Stimulated activated CD4-positive, alpha-beta T cell treated with anti-CD3 and anti-CD28 coated beads, Interleukin-1b, Interleukin-23, amount 100 ng/mL, for 1 hour (primary cell): ENCODE measurements around the gene SPRR4.

ENCODE experiments used
- DNase-seq, 2 donors: peaks; one replicate each; pipeline ENCODE4 v3.0.0-alpha.2; 2020; ENCODE audit warnings: low read depth in 2 of 2

The SPRR4 gene, protein sequence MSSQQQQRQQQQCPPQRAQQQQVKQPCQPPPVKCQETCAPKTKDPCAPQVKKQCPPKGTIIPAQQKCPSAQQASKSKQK

DNA sequence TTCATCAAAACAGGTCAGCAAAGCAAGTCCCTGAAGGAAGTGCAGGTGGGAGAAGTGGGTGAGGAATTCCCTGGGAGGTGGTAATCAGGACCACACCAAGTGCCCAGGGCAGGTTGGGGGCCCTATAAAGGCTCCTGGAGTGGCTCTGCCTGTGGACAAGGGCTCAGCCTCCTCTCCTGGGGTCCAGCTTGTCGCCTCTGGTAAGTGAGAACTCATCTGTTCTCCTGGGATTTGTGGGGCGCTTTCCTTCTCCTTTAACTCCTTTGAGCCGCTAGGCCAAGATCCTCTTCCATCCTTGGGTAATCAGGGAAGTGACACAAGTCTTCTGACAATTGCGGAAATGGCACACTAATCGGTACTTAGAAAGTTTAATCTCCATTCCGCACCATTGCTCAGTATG lies at the start of gene SPRR4:
Gene SPRR4 (plus strand): TSS at position 154 of the 400 bp plus-strand sequence. CDS start 1,243 bp downstream, outside the sequence.
- DNase-seq, result no peak

DNA sequence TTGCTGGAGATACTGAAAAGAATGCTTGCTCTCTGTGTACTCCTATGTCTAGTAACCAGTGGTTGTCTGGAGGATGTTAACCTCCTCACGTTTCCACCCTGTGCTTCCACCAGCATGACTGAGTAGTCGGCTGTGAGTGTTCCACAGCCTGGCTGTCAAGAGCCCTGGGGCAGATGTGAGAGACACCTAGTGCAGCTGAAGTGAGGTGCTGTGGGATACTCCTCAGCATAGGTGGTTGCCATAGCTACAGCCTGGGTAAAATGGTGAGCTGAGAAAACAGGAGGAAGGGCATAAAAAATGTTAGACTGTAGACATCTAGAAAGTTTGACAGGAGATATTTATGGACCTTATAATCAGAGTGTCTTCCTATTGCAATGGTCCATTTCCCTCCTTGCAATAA lies 46.3 kb upstream of the SPRR4 start:
- DNase-seq, result no peak

DNA sequence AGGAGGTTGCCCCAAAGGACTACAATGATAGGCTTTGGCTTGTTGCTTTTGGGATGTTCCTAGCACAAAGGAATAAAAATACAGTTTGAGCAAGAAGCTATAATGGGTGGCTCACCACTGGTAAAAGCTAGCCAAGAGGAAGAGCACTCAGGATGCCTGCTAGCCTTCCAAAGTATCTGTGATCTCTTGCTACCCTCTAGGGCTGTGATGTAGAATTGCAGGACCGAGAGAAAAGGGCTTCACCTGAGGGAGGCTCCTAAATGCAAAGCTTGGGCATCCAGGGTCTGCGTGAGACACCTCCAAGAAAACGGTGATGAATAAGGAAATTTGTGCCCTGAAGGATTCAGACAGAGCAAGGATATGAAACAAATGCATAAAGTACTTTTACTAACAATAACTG lies 44.4 kb upstream of the SPRR4 start:
- DNase-seq, result no peak

DNA sequence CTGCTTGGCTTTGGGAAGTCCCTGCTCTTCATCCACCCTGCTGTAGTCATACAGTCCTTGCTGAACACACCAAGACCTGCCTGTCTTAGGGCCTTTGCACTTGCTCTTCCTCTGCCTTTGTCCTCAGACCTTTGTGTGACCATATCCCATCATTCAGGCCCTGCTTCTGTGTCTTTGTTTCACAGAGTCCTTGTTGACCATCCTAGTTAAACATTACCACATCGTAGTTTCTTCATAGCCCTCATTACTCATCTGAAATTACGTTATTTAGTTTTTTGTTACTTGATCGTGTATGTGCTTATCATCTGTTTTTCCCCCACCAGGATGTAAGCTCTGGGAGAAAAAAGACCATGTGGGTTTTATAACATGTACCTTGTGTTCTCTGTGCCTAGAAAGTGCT lies 41.8 kb upstream of the SPRR4 start:
- DNase-seq, result no peak

DNA sequence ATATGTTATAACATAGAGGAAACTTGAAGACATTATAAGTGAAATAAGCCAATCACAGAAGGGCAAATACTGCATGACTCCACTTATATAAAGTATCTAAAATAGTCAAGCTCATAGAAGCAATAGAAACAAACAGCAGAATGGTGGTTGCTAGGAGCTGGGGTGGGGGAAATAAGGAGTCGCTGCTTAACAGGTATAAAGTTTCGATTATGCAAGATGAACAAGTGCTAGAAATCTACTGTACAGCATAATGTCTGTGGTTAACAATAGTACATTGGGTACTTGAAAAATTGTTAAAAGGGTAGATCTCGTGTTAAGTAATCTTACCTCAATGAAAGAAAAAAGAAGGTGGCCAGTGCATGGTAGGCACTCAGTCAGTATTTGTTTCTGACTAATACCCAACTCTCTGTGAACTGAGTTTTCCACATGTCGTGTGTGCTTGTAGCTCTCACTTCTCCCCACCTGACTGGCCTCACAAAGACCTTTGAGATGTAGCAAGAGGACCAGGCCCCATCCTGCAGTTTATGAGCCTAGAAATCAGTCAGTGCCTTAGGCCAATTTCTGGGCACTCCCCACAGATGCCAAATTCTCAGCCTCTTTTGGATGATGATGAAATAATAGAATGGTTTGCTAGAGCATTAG lies 38.2 kb upstream of the SPRR4 start:
- no peak for DNase-seq

DNA sequence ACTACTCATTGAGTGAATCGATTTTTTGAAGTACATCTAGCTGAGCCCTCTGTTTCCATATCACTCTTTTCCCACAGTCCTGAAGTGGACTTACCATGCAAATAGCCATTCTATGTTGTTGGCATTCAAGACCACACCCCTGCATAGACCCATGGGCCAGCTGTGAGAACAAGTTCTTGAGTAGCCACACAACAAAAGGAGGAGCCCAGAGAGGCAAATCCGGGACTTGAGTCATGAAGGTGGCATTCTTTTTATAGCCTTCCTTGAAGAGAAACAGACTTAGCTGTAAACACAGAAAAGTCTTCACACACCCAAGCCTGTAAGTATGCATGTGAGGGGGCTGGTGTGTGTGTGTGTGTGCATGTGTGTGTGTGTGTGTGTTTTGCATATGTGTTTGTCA lies 37.3 kb upstream of the SPRR4 start:
- DNase-seq, result no peak

DNA sequence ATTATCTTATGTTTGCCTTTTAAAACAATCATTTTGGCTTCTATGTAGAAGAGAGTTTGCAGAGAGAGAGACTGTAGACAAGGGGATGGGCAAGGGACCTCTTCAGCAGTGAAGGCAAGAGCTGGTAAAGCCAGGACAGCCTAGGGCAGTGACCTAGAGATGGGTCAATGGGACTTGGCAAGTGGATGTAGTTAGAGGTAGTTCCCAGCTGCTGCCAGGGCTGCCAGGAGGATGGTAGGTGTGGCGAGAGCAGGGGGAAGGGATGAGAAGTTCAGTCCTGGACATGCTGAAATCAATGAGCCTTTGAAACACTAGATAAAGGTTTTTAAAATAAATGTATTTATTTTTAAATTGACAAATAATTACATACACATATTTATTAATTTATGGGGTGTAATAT lies 29.8 kb upstream of the SPRR4 start:
- no peak for DNase-seq

DNA sequence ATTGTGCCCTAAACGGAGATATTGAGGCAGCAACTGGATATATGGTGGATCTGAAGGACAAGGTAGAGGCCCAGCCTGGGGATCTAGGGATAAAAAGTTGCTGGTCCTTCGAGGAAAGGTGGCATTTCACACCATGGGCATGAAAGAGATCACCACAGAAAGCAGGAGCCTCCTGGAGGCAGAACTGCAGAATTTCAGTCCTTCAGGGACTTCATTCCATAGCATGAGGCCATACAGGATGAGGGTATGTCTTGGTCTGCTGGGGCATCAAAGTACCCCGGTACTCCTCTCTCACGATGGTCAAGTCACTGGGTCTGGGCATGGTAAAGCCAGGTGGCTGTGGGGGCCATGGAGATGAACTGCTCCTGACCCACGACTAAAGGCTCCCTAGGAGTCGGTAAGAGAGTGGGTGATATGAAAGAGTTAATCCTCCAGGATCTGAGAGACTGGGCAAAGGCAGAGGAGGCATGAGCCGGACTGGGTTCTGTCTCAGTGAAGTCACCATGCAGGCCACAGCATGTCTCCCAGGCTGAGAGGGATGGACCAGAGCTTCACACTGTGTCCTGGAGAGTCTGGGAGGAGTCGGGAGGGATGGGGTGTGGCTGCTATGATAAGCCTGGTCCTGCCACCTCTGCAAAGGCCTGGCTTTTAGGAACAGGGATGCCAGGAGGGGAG lies 29.3 kb upstream of the SPRR4 start:
- DNase-seq, result no peak

DNA sequence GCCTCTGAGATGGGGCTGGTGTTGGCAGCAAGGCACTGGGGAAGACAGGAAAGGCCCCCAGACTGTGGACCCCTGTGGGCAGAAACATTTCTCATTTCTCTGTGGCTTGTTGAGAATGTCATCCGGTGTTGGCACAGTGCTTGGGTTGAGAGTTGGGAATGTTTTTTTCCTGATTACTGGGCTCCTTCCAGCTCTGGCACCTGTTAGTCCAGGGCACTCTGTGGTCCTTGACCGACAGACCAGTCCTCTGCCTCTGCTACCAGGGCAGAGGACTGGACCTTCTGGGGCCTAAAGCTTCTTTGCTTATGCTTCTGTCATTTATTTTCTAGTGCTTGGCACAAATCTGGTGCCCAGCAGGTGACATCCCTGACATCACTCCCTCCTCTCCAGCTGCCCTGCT lies 28.3 kb upstream of the SPRR4 start:
- no peak for DNase-seq

DNA sequence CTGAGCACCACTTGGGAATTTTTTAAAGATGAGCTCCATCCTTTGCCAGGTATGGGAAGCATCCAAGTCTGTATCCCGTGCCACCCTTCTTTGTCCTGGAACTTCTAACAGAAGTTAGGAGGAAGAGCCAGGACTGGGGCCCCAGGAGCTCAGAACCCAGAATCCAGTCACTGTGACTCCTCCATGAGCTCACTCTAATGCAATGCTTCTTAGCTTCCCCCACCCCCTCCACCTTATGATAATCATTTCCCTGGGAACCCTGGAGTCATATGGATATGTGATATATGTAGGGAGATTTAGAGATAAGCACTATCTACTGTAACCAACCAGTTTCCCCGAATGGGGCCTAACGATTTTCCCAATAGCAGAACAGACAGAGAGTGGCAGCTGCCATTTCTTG lies 24.2 kb upstream of the SPRR4 start:
- DNase-seq, result no peak

DNA sequence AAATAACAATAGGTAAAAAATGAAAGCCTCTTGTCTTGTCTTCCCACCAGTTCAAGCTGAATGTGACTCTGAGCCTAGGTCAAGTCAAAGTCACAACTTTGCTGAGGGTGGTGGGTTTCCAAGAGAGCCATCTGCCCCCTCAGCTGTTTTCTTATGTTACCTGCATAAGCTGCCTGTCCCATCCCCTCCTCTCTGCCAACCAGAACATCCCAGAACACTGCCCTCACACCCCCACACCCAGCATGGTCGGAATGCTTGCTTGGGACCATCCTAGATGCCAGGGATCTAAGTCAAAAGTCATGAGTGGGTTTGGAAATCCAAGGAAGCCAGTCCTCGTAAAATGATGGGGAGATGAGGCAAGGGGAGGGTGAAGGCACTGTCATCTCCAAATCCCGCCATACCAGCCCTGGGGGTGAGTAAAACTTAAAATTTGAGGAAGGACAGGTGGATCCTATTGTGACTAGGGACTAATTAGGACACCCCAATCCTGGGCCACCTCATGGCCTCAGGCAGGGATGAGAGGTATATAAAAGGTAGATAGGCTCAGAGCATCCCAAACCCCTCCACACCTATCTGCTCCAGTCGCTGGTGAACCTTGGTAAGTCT lies 23.7 kb upstream of the SPRR4 start, which contains the start of gene SPRR5:
Gene SPRR5 (plus strand): TSS at position 556 of the 606 bp plus-strand sequence. CDS start 1,349 bp downstream, outside the sequence.
- no peak for DNase-seq

DNA sequence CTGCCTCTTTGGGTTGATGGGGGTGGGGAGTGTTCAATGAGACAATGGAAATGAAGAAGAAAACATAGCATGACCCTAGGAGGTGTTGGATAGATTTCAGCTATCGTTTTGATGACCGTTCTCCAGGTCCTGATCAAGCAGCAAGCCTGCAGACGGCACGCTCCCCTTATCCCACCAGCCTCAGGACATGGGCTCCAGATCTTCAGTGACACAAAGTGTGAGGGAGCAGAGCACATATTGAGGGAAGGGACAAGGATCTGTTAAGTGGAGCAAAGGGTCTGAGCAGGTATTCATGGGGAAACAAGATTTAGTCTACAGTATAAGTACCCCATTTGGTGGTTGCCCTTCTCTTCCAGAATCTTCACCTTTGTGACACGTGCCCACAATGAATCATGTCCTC lies 18.7 kb upstream of the SPRR4 start:
- no peak for DNase-seq

DNA sequence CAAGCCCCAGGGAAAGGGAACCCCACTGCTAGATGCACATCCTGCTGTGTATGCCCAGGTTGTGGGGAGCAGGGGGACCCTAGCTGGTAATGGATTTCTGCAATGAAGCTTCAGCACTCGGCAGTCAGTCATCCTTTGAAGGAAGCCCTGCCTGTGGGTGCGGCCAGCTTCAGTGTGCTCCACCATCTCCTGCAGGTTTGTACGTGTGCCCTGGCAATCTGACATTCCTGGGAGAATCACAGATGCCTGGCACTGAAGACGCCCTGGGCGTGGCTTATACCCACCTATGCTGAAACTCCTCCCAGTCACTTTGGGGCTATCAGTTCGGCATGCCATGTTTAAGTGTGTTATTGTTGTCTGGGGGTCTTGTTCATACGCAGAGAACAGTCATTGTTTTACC lies 16.7 kb upstream of the SPRR4 start:
- DNase-seq, result no peak

DNA sequence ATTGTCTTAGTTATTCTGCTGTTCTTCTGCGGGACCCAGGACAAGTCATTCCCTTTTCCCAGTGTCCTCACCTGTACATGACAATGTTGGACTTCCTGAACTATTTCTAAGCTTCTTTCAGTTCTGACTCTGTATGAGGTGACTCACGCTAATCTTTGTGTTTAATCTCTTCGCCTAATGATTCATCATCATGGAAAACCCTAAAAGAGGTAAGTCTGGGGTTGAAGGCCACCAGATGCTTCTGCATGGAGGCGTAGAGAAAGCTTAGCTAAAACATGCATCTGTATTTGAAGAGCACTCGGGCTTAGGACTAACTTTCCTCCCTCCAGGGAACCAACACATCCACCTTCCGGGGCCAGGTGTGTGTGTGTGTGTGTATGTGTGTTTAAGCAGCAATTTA lies 16.0 kb upstream of the SPRR4 start:
- DNase-seq, result no peak

DNA sequence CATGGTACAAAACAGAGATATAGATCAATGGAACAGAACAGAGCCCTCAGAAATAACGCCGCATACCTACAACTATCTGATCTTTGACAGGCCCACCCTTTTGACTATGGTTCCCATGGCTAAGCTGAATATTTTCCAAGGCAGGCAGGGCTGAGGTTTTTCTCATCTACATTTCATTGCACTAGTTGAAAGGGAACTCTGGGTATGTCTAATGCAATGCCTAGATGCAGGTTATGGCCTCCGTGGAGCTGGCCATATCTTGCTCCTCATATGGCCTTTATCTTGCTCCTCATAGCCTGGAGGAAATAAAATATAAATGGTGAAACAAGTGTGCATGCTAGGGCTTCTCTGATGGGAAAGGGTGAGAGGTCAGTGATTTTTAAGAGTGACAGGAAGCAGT lies 12.9 kb upstream of the SPRR4 start:
- no peak for DNase-seq

DNA sequence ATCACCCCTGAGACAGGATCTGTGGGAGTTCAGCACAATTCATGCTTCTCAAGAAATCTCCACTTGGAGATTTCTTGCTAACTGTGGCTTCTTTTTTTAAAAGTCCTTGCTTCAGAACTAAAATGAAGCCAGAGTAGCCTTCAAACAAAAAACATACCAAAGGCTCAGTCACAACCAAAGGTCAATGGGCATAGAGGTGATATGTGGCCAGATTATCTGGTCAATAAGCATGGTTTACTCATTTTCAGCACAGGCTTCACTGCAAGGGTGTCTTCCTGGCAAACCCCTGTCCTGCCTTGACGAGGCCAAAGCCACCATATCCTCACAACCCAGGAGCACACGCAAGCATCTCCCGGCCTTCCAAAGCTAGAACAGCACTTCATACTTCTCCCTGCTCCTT lies 11.2 kb upstream of the SPRR4 start:
- no peak for DNase-seq

DNA sequence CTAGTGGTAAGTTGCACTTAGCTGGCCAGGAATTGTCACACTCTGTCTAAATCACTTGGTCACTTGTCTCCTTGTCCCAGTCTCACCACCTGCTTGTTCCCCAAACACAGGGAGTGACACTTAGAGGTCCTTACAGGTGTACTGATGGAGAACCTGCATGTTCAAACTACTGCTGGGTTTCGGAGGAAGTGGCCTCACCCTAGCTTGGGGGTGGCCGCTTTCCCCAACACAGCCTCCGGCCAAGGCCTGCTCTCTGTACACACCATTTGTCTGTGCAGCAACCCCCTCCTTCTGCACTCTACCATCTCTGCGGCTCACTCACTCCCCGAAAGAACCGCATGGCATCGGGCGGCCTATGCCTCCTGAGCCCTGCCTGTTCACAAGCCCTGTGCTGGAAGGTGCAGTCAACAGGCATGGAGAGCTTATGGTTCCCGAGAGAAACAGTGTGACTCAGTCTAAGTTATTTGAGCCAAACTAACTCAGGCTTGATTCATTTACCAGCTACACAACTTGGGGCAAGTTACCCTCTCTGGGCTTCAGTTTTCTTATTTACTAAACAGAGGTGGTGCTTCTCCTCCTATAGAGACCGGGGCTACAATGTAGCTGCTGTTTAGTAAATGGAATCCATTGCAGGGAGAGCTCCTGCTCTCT lies 10.5 kb upstream of the SPRR4 start:
- DNase-seq, result no peak

DNA sequence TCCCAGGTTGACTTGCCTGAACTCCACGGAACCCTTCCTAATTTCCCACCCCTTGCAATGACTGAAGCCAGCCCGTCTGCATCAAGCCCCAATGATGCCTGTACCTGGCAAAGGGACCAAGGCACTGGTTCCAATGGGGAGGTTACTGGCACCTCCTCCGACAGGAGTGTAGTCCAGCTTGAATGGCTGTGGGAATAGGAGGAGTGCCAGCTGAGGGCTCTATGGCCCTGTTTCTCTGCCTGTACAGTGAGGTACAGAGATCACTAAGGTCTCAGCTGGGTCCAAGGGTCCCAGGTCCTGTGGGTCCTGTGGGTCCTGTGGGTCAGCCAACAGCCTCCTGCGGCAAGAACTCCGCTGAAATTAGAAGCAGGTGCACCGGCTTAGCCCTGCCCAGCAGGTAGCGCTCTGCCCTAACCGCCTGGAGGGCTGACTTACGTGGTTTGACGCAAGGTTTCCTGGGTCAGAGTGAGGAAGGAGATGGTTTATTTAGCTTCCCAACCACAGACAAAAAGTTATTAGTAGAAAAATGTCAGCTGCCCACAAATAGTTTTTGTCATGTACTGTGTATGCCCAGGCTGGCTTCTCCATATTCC lies 9.9 kb upstream of the SPRR4 start:
- no peak for DNase-seq

DNA sequence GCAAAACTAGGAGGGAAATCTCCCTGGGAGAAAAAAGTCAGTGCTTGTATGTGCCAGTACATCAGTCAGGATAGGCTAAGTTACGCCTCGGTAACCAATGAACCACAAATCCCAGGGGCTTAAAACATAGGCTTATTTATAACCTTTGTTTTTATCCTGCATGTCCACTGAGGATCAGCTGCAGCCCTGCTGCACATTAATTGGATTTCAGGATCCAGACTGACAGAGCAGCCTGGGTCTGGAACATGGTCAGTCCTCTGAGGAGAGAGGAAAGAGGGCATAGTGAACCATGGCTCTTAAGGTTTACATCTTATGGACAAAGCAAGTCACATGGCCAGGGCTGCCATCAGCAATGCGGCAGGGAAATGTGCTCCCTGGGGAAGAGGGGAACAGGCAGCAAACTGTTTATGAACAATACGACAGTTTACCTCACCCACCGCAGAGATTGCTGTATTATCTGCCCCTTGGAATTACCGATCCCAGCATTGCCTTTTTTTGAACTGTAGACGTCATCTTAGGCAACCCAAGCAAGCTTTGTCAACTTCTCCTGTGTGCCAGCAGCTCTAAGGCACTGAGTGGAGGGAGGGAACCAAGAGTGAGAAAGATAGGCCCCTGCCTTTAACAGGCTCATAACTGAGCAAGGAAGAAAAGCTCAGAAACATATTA lies 9.1 kb upstream of the SPRR4 start:
- DNase-seq, result no peak

DNA sequence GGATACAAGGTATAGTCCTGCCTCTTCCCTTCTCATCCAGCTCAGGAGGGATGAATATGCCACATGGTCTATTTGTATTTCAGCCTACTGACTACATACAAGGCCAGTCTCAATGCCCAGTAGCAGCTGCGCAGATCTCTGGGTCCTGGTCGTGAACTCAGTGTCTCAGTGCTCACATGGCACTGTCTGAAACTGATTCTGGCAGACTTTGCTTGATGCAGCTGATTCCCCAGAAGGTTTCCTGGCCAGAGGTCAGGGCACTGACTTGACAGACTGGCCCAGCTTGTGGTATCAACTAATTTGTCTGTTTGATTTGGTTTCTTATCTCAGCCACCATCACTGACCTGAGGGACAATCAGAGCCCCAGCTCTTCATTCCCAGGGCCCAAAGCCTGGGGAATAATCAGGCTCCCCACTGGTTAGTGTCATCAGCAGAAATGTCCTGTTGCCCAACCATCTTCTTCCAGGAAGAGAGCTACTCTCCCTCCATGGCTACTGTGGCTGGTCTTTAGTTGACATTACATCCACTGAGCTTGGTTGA lies 7.5 kb upstream of the SPRR4 start:
- DNase-seq, result no peak

DNA sequence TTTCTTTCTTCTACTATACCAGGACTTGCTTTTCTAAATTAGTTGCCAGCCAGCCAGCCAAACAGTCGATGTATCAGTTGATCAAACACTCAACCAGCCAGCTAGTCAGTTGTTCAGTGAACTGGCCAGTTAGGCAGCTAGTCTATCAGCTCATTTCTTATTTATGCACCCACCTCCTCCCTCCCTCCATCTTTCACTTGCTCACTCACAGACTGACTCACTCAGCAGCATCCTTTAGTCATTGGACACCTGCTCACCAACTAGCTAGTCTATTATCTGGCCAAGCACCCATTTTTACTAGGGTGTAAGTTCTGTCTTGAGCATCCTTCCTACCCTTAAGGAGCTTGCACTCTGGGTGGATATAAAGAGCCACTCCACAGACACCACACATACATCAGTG lies 5.9 kb upstream of the SPRR4 start:
- no peak for DNase-seq
